Suppressor macrophage treated with lipopolysaccharide for 4 hours (primary cell): ENCODE results near the gene TMEM147.
A peak's percentile ranks its signal among the peaks of the same experiment; 100 is the strongest.

Experiments
- DNase-seq: peaks from one replicate; pipeline ENCODE4 v3.0.0-alpha.2; 2020

TMEM147 gene

GRCh38 chr19:35545001-35545854 lies at the start of gene TMEM147:
TMEM147 (plus strand) TSS chr19:35545626; CDS start chr19:35545740, 114 bp downstream.
- DNase-seq, result peak; percentile 93

- DNase-seq, result no peak
Observed at GRCh38 chr19:35497406-35497805, 48.0 kb upstream of the TMEM147 start.

- DNase-seq, result no peak
Observed at GRCh38 chr19:35498220-35498619, 47.2 kb upstream of the TMEM147 start.

GRCh38 chr19:35498984-35499527 lies 46.4 kb upstream of the TMEM147 start:
- DNase-seq, result no peak

GRCh38 chr19:35500611-35501010 lies 44.8 kb upstream of the TMEM147 start:
- no peak for DNase-seq

- no peak for DNase-seq
Observed at GRCh38 chr19:35501684-35502083, 43.7 kb upstream of the TMEM147 start.

- DNase-seq, result no peak
Observed at GRCh38 chr19:35502751-35503150, 42.7 kb upstream of the TMEM147 start.

GRCh38 chr19:35506011-35506410 lies 39.4 kb upstream of the TMEM147 start:
- DNase-seq, result no peak

- no peak for DNase-seq
Observed at GRCh38 chr19:35507561-35507960, 37.9 kb upstream of the TMEM147 start.

GRCh38 chr19:35508129-35508528 lies 37.3 kb upstream of the TMEM147 start:
- DNase-seq, result no peak

- DNase-seq, result no peak
Observed at GRCh38 chr19:35509018-35509652, 36.3 kb upstream of the TMEM147 start.

- peak; percentile 66 for DNase-seq
Observed at GRCh38 chr19:35509861-35510625, 35.4 kb upstream of the TMEM147 start.

- DNase-seq, result no peak
Observed at GRCh38 chr19:35510626-35510964, 34.8 kb upstream of the TMEM147 start.

- no peak for DNase-seq
Observed at GRCh38 chr19:35511337-35511736, 34.1 kb upstream of the TMEM147 start.

GRCh38 chr19:35512831-35513627 lies 32.4 kb upstream of the TMEM147 start:
- DNase-seq, result no peak

GRCh38 chr19:35513628-35514281 lies 31.7 kb upstream of the TMEM147 start, which contains the start of gene DMKN:
DMKN (minus strand) TSS chr19:35513649; CDS start chr19:35513475, 174 bp downstream.
- no peak for DNase-seq

- DNase-seq, result no peak
Observed at GRCh38 chr19:35514282-35514809, 31.1 kb upstream of the TMEM147 start.

GRCh38 chr19:35516310-35516709 lies 29.1 kb upstream of the TMEM147 start:
- DNase-seq, result no peak

- DNase-seq, result no peak
Observed at GRCh38 chr19:35517342-35517741, 28.1 kb upstream of the TMEM147 start.

- no peak for DNase-seq
Observed at GRCh38 chr19:35518313-35518712, 27.1 kb upstream of the TMEM147 start.

GRCh38 chr19:35519291-35519690 lies 26.1 kb upstream of the TMEM147 start:
- no peak for DNase-seq
